Measurements from ENCODE around the gene CST11.
"Not testable (repeated sequence)": the region's sequence is repeated elsewhere in the genome, so short reads cannot be mapped to it uniquely, and the experiment has no call there.

The CST11 gene, protein sequence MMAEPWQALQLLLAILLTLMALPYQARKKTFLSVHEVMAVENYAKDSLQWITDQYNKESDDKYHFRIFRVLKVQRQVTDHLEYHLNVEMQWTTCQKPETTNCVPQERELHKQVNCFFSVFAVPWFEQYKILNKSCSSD

DNA sequence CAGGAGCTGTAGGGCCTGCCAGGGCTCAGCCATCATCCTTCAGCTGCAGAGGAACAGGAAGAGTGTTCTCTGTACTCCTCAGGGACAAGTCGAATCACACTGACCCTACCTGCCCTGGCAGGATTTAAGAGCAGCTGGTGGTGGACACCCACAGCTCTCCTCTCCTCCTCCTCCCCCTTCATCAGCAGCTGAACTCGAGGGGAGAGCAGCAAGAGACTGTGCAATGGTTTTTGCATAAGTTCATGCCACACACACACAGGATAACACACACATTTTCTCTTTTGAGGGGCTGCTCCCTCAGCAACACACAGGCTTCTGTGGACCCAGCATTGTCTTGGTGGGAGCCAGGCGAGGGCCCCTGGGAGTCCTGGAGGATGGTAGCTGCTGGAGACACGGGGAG, at the start of gene CST11:
Gene CST11 (minus strand): TSS at position 101 of the 400 bp plus-strand sequence. CDS start 65 bp downstream, at position 36.
- no peak for DNase-seq

DNA sequence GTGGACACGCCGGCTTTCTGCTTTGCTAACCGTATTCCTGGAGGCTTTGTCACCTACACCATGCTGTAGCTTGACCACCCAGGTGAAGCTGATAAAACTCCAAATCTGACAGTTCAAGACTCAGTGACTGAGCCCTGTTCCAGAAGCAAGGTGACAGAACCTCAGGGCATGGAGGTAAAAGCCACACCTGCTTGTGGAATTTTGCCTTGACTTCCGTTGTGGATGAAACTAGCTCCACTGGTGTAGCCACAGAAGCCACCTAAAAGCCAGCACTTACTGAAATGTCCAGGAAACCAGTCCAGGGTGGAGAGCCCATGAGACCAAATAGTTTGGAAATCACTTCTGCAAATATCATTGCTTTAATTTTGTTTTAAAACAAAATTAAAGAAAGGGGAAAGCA, 49.2 kb upstream of the CST11 start:
- DNase-seq, result no peak

GRCh38 chr20:23497536-23497935, 44.9 kb upstream of the CST11 start:
- no peak for DNase-seq

GRCh38 chr20:23493172-23493772, 40.6 kb upstream of the CST11 start:
- DNase-seq, result no peak

DNA sequence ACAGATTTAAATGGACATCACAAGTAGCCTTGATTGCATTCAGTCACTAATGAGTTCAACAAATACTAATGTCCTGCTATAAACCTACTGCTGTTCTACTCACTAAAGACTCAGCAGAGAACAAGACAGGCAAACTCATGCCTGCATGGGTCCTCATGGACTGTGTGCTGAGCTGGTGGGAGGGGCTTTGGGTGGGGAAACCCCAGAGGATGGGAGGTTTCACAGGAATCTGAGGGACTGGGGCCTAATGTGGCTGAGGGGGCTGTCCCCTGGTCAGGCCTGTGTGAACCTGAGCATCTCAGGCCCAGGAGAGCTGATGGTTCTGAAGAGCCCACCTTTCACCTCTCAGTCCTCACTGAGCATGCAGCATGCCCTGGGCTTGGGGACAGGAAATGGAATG, 39.6 kb upstream of the CST11 start:
- no peak for DNase-seq

DNA sequence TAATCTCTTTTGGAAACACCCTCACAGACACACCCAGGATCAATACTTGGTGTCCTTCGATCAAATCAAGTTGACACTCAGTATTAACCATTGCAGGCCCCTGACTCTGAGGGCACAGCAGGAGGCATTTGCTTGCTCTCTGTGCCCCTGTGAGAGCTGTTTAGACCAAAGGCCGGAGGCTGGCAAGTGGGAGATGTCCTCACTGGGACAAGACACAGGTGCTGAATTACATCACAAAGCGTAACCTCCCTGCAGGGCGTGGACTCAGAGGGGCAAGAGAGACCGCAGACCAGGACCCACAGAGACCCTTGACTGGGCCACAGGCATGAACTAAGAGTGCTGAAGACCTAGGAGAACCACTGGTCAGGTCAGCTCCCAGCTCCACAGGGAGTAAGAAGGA, 38.1 kb upstream of the CST11 start, which contains the start of gene CST8:
Gene CST8 (plus strand): TSS at position 301 of the 400 bp plus-strand sequence. CDS start 551 bp downstream, outside the sequence.
- DNase-seq, result no peak

- DNase-seq, result no peak
Observed at GRCh38 chr20:23488996-23489395, 36.3 kb upstream of the CST11 start.

DNA sequence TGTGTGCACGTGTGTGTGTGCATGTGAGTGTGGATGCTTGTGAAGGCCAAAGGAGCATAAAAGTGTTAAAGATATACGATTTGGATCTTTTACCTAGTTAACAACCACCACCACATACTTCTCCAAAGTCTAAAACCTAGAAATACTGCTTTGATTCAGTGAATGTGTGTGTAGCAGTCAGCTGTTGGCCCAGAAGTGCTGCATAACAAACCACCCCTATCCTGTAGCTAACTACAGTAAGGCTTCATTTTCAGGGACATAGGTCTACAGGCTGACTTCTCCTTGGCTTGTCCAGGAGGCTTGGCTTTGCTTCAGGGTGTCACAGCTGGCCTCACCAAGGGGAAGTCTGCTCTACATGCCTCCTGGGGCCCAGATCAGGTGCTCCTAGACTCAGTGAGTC, 35.8 kb upstream of the CST11 start:
- DNase-seq, result no peak

- DNase-seq, result no peak
Observed at GRCh38 chr20:23484081-23484480, 31.4 kb upstream of the CST11 start.

GRCh38 chr20:23482138-23482537, 29.5 kb upstream of the CST11 start:
- no peak for DNase-seq

DNA sequence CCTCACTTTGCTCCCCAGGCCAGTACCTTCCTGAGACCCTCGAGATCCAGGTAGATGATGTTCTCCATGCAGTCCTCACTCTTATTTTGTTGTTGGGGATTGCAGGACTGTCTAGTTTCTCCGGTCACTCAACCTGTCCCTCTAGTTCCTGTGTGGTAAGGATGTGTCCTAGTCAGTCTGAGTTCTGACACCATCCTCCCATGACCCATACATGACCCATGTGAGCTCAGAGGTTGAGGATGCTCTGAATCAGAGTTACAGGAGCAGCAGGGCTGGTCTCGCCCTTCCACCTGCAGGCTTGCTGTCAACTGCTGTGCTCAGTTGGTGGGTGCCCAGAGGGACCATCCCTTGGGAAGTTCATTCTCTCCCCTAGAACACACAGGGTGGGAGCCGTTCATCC, 26.4 kb upstream of the CST11 start:
- no peak for DNase-seq

GRCh38 chr20:23477223-23477622, 24.5 kb upstream of the CST11 start:
- no peak for DNase-seq

DNA sequence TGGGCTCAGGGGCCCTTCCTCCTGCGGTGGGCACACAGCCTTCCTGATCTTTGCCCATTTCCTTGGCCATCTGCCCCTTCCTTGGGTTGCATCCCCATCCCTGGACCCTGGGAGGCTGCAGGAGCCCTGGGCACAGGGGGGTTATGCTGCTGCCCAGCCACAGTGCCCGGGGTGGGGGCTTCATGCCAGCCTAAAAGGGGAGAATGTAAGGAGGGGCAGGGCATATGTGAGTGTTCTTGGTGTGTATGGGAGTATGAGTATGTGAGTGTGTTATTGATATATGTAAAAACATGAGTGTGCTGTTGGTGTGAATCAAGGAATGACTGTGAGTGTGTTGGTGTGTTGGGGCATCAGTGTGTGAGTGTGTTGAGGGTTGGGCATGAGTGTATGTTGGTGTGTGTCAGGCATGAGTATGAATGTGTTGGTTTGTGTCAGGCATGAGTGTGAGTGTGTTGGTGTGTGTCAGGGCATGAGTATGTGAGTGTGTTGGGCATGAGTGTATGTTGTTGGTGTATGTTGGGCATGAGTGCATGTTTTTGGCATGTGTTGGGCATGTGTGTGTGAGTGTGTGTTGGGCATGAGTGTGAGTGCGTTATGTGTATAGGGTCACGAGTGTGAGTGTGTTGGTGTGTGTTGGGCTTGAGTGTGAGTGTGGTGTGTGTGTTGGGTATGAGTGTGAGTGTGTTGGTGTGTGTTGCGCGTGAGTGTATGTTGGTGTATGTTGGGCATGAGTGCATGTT, 23.5 kb upstream of the CST11 start:
- DNase-seq, result no peak

DNA sequence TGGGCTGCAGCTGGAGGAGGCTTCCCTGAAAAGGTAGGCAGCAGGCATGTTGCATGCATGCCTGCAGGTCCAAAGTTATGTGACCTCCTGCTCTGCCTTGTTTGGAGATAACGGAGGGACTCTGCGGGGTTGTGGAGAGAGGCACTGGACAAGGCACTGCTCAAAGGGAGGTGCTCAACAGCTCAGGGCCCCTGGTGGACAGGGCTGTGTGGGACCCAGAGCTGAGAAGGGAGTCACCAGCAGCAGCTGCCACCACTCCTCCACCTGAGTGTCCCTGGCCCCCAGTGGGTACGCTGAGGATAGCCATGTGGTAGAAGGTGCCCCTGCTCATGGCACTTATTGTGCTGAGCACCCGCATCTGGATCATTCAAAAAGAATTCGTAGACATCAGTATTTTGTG, 22.7 kb upstream of the CST11 start:
- no peak for DNase-seq

- DNase-seq, result not testable (repeated sequence)
Observed at GRCh38 chr20:23473293-23473692, 20.6 kb upstream of the CST11 start.

- DNase-seq, result not testable (repeated sequence)
Observed at GRCh38 chr20:23472306-23472705, 19.6 kb upstream of the CST11 start.

DNA sequence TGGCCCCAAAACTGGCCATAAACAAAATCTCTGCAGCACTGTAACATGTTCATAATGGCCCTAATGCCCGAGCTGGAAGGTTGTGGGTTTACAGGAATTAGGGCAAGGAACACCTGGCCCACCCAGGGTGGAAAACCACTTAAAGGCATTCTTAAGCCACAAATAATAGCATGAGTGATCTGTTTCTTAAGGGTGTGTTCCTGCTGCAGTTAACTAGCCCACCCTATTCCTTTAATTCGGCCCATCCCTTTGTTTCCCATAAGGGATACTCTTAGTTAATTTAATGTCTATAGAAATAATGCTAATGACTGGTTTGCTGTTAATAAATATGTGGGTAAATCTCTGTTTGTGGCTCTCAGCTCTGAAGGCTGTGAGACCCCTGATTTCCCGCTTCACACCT, 14.3 kb upstream of the CST11 start:
- DNase-seq, result not testable (repeated sequence)

GRCh38 chr20:23461180-23461579, 8.5 kb upstream of the CST11 start:
- no peak for DNase-seq

- no peak for DNase-seq
Observed at GRCh38 chr20:23459461-23460150, 6.9 kb upstream of the CST11 start.

- DNase-seq, result no peak
Observed at GRCh38 chr20:23456873-23457272, 4.2 kb upstream of the CST11 start.

DNA sequence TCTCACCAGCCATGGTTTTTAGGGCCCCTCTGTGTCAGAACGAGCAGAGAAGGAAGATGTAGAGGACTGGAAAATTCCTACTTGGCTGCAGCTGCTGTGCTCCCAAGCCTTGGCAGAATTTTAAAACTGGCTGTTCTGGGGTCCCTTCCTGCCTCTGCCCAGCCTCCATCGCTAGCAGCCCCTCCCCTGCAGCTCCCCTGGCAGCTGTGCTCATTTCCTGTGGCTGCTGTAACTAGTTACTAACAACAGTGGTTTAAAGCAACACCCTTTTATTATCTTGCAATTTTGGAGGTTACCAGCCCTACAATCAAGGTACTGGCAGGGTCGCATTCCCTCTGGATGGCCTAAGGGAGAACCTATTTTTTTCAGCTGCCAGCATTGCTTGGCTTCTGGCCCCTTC, 3.7 kb upstream of the CST11 start:
- DNase-seq, result no peak

DNA sequence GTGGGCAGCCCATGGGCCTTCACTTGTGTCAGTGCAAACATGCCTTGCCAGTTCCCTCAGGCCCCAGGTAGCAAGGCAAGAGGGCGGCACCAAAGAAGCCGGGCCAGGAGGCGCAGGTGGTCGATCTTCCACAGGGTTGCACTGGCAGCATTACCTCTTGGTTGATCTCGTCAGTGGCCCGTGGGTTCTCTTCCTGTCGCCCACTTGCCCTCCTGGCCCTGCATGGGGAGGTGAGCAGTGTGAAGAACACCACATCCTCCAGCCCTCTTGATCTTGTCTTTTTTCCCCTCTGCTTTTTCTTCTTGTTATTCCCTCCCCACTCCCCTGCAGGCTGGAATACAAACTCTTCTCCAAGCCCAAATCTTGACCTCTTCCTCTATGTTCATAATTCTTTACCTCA, 3.0 kb upstream of the CST11 start:
- DNase-seq, result no peak

DNA sequence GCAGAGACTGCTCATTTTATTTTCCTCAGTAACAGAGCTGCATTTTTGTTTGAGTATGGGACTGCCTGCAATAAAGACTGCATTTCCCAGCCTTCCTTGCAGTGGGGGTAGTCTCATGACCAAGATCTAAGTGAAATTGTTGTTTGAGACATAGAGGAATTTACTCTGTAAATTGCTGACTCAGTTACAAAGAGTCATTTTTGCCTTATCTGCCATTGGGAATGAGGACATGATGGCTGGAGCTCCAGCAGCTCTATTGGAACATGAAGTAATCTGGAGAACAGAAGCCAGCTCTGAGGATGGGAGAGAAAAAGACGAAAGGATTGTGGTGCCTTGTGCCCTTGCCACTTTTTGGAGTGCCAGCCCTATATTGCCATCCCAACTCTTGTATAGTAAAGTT, 2.1 kb upstream of the CST11 start:
- DNase-seq, result no peak

Measured in NCI-H187 treated with DMSO at 0.1 percent for 48 hours (cell line).